Fibroblast of mammary gland (primary cell): ENCODE measurements around the gene HLA-A.
A peak's percentile ranks its signal among the peaks of the same experiment; 100 is the strongest.
"Not testable (repeated sequence)": the region's sequence is repeated elsewhere in the genome, so short reads cannot be mapped to it uniquely, and the experiment has no call there.

Source experiments
- DNase-seq: peaks from one replicate; pipeline ENCODE4 v3.0.0-alpha.2; 2010; ENCODE audit warnings: low read depth
- H3K4me3 ChIP-seq: 2 replicates; pipeline ENCODE4 v1.5.1; 2011; ENCODE audit warnings: low read depth, mild to moderate bottlenecking, low read length, moderate library complexity; ENCODE audit not compliant: control insufficient read depth
- CTCF ChIP-seq: conservative IDR thresholded peaks from 2 replicates; pipeline ENCODE4 v1.5.1; 2011; ENCODE audit warnings: low read depth, low read length, inconsistent platforms; ENCODE audit not compliant: control insufficient read depth, insufficient read depth

The HLA-A gene

DNA sequence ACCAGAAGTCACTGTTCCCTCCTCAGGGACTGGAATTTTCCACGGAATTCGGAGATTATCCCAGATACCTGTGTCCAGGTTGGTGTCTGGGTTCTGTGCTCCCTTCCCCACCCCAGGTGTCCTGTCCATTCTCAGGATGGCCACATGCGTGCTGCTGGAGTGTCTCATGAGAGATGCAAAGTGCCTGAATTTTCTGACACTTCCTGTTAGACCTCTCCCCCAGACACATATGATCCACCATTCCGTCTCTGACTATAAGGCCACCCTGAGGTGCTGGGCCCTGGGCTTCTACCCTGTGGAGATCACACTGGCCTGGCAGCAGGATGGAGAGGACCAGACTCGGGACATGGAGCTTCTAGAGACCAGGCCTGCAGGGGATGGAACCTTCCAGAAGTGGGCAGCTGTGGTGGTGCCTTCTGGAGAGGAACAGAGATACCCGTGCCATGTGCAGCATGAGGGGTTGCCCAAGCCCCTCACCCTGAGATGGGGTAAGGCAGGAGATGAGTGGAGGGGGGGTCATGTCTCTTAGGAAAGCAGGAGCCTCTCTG, 14.4 kb upstream of the HLA-A start:
- TF ChIP-seq CTCF: no peak
- H3K4me3 ChIP-seq: no peak overlapping the region
- no peak for DNase-seq

DNA sequence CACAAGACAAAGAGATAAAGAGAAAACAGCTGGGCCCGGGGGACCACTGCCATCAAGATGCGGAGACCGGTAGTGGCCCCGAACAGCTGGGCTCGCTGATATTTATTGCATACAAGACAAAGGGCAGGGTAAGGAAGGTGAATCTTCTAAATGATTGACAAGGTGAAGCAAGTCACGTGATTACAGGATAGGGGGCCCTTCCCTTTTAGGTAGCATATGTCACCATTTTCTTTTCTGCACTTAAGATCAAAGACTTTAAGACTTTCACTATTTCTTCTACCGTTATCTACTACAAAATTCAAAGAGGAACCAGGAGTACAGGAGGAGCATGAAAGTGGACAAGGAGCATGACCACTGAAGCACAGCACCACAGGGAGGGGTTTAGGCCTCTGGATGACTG, 12.3 kb upstream of the HLA-A start:
- DNase-seq, H3K4me3 ChIP-seq: not testable (repeated sequence)

DNA sequence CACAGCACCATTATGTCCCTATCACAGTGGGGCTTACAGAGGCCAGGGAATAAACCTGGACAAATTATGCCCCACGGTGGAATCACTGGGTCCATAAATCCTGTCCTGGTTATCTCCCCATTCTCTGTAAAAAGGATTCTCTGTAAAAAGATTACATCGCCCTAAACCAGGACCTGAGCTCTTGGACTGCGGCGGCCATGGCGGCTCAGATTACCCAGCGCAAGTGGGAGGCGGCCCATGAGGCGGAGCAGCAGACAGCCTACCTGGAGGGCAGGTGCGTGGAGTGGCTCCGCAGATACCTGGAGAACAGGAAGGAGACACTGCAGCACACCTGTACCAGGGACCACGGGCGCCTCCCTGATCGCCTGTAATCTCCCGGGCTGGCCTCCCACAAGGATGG, 8.4 kb upstream of the HLA-A start:
- H3K4me3 ChIP-seq: no peak overlapping the region
- DNase-seq: no peak
- TF ChIP-seq CTCF: no peak

- TF ChIP-seq CTCF: no peak
- no peak for DNase-seq
- H3K4me3 ChIP-seq: no peak overlapping the region
Observed at GRCh38 chr6:29935273-29935955, 6.9 kb upstream of the HLA-A start.

DNA sequence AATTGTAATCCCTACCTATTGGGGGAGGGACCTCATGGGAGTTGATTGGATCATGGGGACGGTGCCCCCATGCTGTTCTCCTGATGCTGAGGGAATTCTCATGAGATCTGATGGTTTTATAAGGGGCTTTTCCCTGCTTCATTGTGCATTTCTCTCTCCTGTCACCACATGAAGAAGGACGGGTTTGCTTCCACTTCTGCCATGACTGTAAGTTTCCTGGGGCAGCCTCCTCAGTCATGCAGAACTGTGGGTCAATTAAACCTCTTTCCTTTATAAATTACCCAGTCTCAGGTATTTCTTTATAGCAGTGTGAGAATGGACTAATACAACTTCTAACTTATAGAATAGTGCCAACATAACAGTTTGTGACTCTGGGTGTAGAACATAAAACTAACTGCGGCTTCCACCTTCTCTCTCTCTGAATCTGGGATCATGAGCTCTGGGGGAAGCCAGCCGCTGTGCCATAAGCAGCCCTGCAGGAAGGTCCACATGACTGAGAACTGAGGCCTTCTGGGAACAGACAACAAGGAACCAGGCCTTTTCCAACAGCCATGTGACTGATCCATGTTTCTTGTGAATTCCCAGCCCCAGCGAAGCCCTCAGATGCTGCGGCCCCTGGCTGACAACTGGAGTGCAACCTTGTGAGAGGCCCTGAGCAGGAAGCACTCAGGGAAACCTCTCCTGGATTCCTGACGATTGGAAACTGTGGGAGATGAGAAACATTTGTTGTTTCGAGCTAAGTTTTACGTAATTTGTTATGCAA, 3.4 kb upstream of the HLA-A start:
- no peak overlapping the region for H3K4me3 ChIP-seq
- DNase-seq: no peak
- no peak for TF ChIP-seq CTCF

GRCh38 chr6:29941016-29941415, 1.3 kb upstream of the HLA-A start:
- DNase-seq: peak; percentile 42
- no peak overlapping the region for H3K4me3 ChIP-seq

More at GRCh38 chr6:29941016-29941415, 1.3 kb upstream of the HLA-A start:
- no peak for TF ChIP-seq CTCF
